Osteoblast (primary cell): ENCODE results near the gene MUC3A. TPM values are rescaled to one million over a fixed set of nuclear protein-coding genes. Genes with fewer than 3 reads are reported as not detected.

ENCODE experiments used
- DNase-seq: peaks from one replicate; pipeline ENCODE4 v3.0.0; 2011; ENCODE audit warnings: low spot score, mixed read lengths; ENCODE audit not compliant: insufficient read length; ENCODE audit errors: missing footprints
- H2AFZ ChIP-seq: 2 replicates; pipeline ENCODE4 v1.6.0; 2011; ENCODE audit warnings: mild to moderate bottlenecking, low read length
- H3K27ac ChIP-seq: 2 replicates; pipeline ENCODE4 v1.5.1; 2011; ENCODE audit warnings: mild to moderate bottlenecking, low read depth, low read length, moderate library complexity
- H3K27me3 ChIP-seq: 2 replicates; pipeline ENCODE4 v1.6.0; 2012; ENCODE audit warnings: mild to moderate bottlenecking, control low read depth, inconsistent platforms, low read length, moderate library complexity; ENCODE audit not compliant: insufficient read depth
- H3K36me3 ChIP-seq: 2 replicates; pipeline ENCODE4 v1.5.1; 2011; ENCODE audit warnings: mild to moderate bottlenecking, low read length, control low read depth, moderate library complexity; ENCODE audit not compliant: insufficient read depth
- H3K4me1 ChIP-seq: 2 replicates; pipeline ENCODE4 v1.5.1; 2011; ENCODE audit warnings: mild to moderate bottlenecking, low read length, control low read depth, moderate library complexity; ENCODE audit not compliant: insufficient read depth
- H3K4me2 ChIP-seq: 2 replicates; pipeline ENCODE4 v1.6.0; 2011; ENCODE audit warnings: mild to moderate bottlenecking, low read length; ENCODE audit not compliant: insufficient read depth
- H3K4me3 ChIP-seq: fragments of 200-600 bp; sonication (generic); 3 replicates; pipeline ENCODE4 v1.5.1; 2012; ENCODE audit warnings: mild to moderate bottlenecking, low read length, inconsistent platforms; ENCODE audit not compliant: insufficient read depth
- H3K79me2 ChIP-seq: 2 replicates; pipeline ENCODE4 v1.6.0; 2012; ENCODE audit warnings: mild to moderate bottlenecking, low read length, control low read depth, inconsistent platforms; ENCODE audit not compliant: insufficient read depth
- H3K9me3 ChIP-seq: 2 replicates; pipeline ENCODE4 v1.5.1; 2011; ENCODE audit warnings: low read depth, low read length, control low read depth
- H4K20me1 ChIP-seq: 2 replicates; pipeline ENCODE4 v1.6.0; 2012; ENCODE audit warnings: mild to moderate bottlenecking, low read length, control low read depth; ENCODE audit not compliant: insufficient read depth
- CTCF ChIP-seq: IDR thresholded peaks from 2 replicates; pipeline ENCODE4 v1.5.1; 2011; ENCODE audit warnings: mild to moderate bottlenecking, low read depth, low read length, moderate library complexity; ENCODE audit errors: extremely low read depth
- total RNA-seq: library from RNA; depleted of rRNA; stranded (reverse); fragments of >200 nt; gene quantifications from 2 replicates; pipeline ENCODE4 v1.2.3, GENCODE V29; 2012

The MUC3A gene
- total RNA-seq, 1 donor: not detected

GRCh38 chr7:100965723-100966541 lies 16.6 kb downstream of the MUC3A start:
- H3K4me1 ChIP-seq: no peaks in the 10 kb centered on the region
- DNase-seq: peak; percentile 99
- H3K9me3 ChIP-seq: no peaks in the 10 kb centered on the region
- no peaks in the 10 kb centered on the region for H3K36me3 ChIP-seq
- no peak overlapping the region for H3K4me3 ChIP-seq
- H2AFZ ChIP-seq: no peak overlapping the region
- H3K4me2 ChIP-seq: no peak overlapping the region
- no peaks in the 10 kb centered on the region for H3K79me2 ChIP-seq
- H3K27me3 ChIP-seq: peaks cover 69% of the 10 kb centered on the region
- H4K20me1 ChIP-seq: peaks cover 12% of the 10 kb centered on the region
- TF ChIP-seq CTCF: peak; percentile 67
- H3K27ac ChIP-seq: no peak overlapping the region

GRCh38 chr7:100966542-100967291 lies 17.4 kb downstream of the MUC3A start:
- TF ChIP-seq CTCF: no peak
- peaks cover 69% of the 10 kb centered on the region for H3K27me3 ChIP-seq

GRCh38 chr7:100967292-100967863 lies 18.0 kb downstream of the MUC3A start:
- no peak for TF ChIP-seq CTCF
- peak; percentile 95 for DNase-seq

More at GRCh38 chr7:100966542-100967291, 17.4 kb downstream of the MUC3A start:
- DNase-seq: peak; percentile 86
- Histone ChIP-seq H3K4me2 (no peak overlapping the region), H3K4me3 (no peak overlapping the region), H3K4me1 (no peaks in the 10 kb centered on the region), H3K79me2 (no peaks in the 10 kb centered on the region), H3K27ac (no peak overlapping the region), H2AFZ (no peak overlapping the region), H3K9me3 (no peaks in the 10 kb centered on the region), H3K36me3 (no peaks in the 10 kb centered on the region), H4K20me1 (peaks cover 12% of the 10 kb centered on the region)

More at GRCh38 chr7:100967292-100967863, 18.0 kb downstream of the MUC3A start:
- H3K27ac ChIP-seq: no peak overlapping the region
- no peaks in the 10 kb centered on the region for H3K36me3 ChIP-seq
- H3K79me2 ChIP-seq: no peaks in the 10 kb centered on the region
- no peaks in the 10 kb centered on the region for H3K9me3 ChIP-seq
- H4K20me1 ChIP-seq: peaks cover 12% of the 10 kb centered on the region
- no peak overlapping the region for H3K4me2 ChIP-seq
- H3K27me3 ChIP-seq: peaks cover 72% of the 10 kb centered on the region
- no peaks in the 10 kb centered on the region for H3K4me1 ChIP-seq
- no peak overlapping the region for H2AFZ ChIP-seq
- no peak overlapping the region for H3K4me3 ChIP-seq
